Measurements from ENCODE around the gene ANKS1B.

- TF ChIP-seq, protein P1, sequence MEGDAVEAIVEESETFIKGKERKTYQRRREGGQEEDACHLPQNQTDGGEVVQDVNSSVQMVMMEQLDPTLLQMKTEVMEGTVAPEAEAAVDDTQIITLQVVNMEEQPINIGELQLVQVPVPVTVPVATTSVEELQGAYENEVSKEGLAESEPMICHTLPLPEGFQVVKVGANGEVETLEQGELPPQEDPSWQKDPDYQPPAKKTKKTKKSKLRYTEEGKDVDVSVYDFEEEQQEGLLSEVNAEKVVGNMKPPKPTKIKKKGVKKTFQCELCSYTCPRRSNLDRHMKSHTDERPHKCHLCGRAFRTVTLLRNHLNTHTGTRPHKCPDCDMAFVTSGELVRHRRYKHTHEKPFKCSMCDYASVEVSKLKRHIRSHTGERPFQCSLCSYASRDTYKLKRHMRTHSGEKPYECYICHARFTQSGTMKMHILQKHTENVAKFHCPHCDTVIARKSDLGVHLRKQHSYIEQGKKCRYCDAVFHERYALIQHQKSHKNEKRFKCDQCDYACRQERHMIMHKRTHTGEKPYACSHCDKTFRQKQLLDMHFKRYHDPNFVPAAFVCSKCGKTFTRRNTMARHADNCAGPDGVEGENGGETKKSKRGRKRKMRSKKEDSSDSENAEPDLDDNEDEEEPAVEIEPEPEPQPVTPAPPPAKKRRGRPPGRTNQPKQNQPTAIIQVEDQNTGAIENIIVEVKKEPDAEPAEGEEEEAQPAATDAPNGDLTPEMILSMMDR (IDR thresholded peaks at IDR 0.05) = no peak
- no peak for TF ChIP-seq POLR2A (IDR thresholded peaks at IDR 0.05)
Measured at GRCh38 chr12:99454539-99455172, 530.1 kb downstream of the ANKS1B start.
